Panc1 (cell line): ENCODE results near the gene TUBB2B. TPM values are rescaled to one million over a fixed set of nuclear protein-coding genes. Genes with fewer than 3 reads are reported as not detected.
A peak's percentile ranks its signal among the peaks of the same experiment; 100 is the strongest.

Experiments used
- ATAC-seq: fragments of 200-7000 bp; cut with Tn5 transposase; 2 replicates; pipeline ENCODE4 v1.9.1; 2020; ENCODE audit warnings: mild to moderate bottlenecking, moderate library complexity
- BruUV-seq: library from RNA; stranded (reverse); fragments of 400-500 nt; replicated peaks from 2 replicates; lab custom pipeline; 2021; lab: Mats Ljungman, UMichigan
- CTCF ChIA-PET: fragments of 300-600 bp; sonication (Branson Sonifier 250); formaldehyde crosslinking; loops from one replicate; lab custom pipeline; 2022; ENCODE audit warnings: antibody characterized with exemption; lab: Charles Lee
- POLR2A ChIA-PET: fragments of 300-600 bp; sonication (Branson Sonifier 250); formaldehyde crosslinking; loops from one replicate; lab custom pipeline; 2022; ENCODE audit warnings: antibody characterized with exemption; lab: Charles Lee
- DNase-seq: peaks from one replicate; pipeline ENCODE4 v3.0.0-alpha.2; 2010; ENCODE audit warnings: low read depth, low spot score
- H3K27ac ChIP-seq: 2 replicates; pipeline ENCODE4 v1.5.1; 2011; ENCODE audit warnings: mild to moderate bottlenecking, low read length, inconsistent platforms
- H3K27me3 ChIP-seq: fragments of 200-500 bp; sonication (Bioruptor generic); 2 replicates; pipeline ENCODE4 v1.6.0; 2014; ENCODE audit warnings: low read length, inconsistent platforms; ENCODE audit not compliant: control insufficient read depth, insufficient read depth
- H3K36me3 ChIP-seq: fragments of 200-500 bp; sonication (Bioruptor generic); 2 replicates; pipeline ENCODE4 v1.5.1; 2014; ENCODE audit warnings: inconsistent platforms, mild to moderate bottlenecking, low read length, moderate library complexity; ENCODE audit not compliant: control insufficient read depth, insufficient read depth
- H3K4me1 ChIP-seq: 2 replicates; pipeline ENCODE4 v1.5.1; 2011; ENCODE audit warnings: inconsistent platforms, mild to moderate bottlenecking, low read length, moderate library complexity; ENCODE audit not compliant: control insufficient read depth, insufficient read depth
- H3K4me3 ChIP-seq, 2 experiments: 2 replicates each; pipeline ENCODE4 v1.5.1; 2011 to 2012; ENCODE audit warnings: low read depth in 2 of 2, low read length in 2 of 2, mild to moderate bottlenecking in 2 of 2, inconsistent platforms in 1 of 2, moderate library complexity in 1 of 2
- H3K9me3 ChIP-seq: fragments of 200-500 bp; sonication (Bioruptor generic); 2 replicates; pipeline ENCODE4 v1.5.1; 2014; ENCODE audit warnings: low read depth, mild to moderate bottlenecking, inconsistent platforms, low read length, moderate library complexity; ENCODE audit not compliant: control insufficient read depth, insufficient read depth
- POLR2AphosphoS5 ChIP-seq: IDR thresholded peaks from 2 replicates; pipeline ENCODE4 v1.6.1; 2012; ENCODE audit warnings: mild to moderate bottlenecking, low read depth, low read length, moderate library complexity
- SIN3A ChIP-seq: IDR thresholded peaks from 2 replicates; pipeline ENCODE4 v1.6.1; 2012; ENCODE audit warnings: low read depth, mild to moderate bottlenecking, low read length, moderate library complexity, borderline replicate concordance; ENCODE audit not compliant: insufficient read depth
- TCF7L2 ChIP-seq: IDR thresholded peaks from 2 replicates; pipeline ENCODE4 v1.6.1; 2011; ENCODE audit warnings: mild to moderate bottlenecking, low read depth, low read length, inconsistent platforms
- in situ Hi-C: cut with HindIII; loops from 2 replicates; pipeline ENCODE4 v1.10.0; 2016; ENCODE audit warnings: low sequenced_read_pairs, low pct_unique_long_range_greater_than_20kb
- intact Hi-C: fragments of 100-400 bp; cut with micrococcal nuclease; formaldehyde crosslinking; loops from one replicate; pipeline ENCODE4 v1.10.0; 2022; ENCODE audit not compliant: unreplicated experiment
- total RNA-seq: library from RNA; stranded (reverse); gene quantifications from one replicate; pipeline ENCODE4 v1.2.1, GENCODE V29; 2021; ENCODE audit not compliant: unreplicated experiment
- TF ChIP-seq, protein P1 (sequence below): fragments of 450-650 bp; IDR thresholded peaks from 2 replicates; pipeline ENCODE4 v1.5.1; 2017; ENCODE audit warnings: mild to moderate bottlenecking
- TF ChIP-seq, protein P2 (sequence below), 2 experiments: IDR thresholded peaks; 2 replicates each; pipeline ENCODE4 v1.6.1; 2011 to 2012; ENCODE audit warnings: low read depth in 2 of 2, control low read depth in 1 of 2, low read length in 1 of 2, mild to moderate bottlenecking in 1 of 2, moderate library complexity in 1 of 2; ENCODE audit not compliant: insufficient read depth in 1 of 2

The TUBB2B gene
- total RNA-seq, 1 experiment from 2014 or later: 22.7 TPM

DNA sequence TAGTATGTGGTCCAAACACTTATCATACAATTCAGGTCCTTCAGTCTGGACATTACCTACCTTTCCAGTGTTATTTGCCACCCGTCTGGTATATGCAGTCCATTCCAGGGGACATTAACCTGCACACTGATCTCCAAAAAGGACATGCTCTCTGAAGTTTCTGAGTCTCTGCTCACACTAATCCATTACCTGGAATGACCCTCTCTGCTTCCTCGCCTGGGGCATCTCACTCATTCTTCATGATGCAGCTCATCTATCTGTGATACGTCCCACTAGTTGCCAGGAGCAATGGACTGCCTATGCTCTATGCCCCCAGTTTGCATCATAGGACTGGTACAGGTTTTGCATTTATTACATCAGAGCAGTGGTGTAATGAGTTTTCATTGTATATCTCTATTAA, 5.9 kb upstream of the TUBB2B start:
- H3K27ac ChIP-seq: no peak overlapping the region
- no peaks in the 10 kb centered on the region for H3K36me3 ChIP-seq
- ChIA-PET POLR2A (no interaction called here), CTCF (no interaction called here)
- in situ Hi-C loops: no loop called here
- H3K4me1 ChIP-seq: peaks cover 9% of the 10 kb centered on the region
- H3K27me3 ChIP-seq: peaks cover 6% of the 10 kb centered on the region
- no peak for DNase-seq
- no TSS peak for BruUV-seq
- no peaks in the 10 kb centered on the region for H3K9me3 ChIP-seq
- ATAC-seq: no peak
- TF ChIP-seq, protein P1, sequence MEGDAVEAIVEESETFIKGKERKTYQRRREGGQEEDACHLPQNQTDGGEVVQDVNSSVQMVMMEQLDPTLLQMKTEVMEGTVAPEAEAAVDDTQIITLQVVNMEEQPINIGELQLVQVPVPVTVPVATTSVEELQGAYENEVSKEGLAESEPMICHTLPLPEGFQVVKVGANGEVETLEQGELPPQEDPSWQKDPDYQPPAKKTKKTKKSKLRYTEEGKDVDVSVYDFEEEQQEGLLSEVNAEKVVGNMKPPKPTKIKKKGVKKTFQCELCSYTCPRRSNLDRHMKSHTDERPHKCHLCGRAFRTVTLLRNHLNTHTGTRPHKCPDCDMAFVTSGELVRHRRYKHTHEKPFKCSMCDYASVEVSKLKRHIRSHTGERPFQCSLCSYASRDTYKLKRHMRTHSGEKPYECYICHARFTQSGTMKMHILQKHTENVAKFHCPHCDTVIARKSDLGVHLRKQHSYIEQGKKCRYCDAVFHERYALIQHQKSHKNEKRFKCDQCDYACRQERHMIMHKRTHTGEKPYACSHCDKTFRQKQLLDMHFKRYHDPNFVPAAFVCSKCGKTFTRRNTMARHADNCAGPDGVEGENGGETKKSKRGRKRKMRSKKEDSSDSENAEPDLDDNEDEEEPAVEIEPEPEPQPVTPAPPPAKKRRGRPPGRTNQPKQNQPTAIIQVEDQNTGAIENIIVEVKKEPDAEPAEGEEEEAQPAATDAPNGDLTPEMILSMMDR: no peak
- no peak for TF ChIP-seq POLR2AphosphoS5
- TF ChIP-seq, protein P2, sequence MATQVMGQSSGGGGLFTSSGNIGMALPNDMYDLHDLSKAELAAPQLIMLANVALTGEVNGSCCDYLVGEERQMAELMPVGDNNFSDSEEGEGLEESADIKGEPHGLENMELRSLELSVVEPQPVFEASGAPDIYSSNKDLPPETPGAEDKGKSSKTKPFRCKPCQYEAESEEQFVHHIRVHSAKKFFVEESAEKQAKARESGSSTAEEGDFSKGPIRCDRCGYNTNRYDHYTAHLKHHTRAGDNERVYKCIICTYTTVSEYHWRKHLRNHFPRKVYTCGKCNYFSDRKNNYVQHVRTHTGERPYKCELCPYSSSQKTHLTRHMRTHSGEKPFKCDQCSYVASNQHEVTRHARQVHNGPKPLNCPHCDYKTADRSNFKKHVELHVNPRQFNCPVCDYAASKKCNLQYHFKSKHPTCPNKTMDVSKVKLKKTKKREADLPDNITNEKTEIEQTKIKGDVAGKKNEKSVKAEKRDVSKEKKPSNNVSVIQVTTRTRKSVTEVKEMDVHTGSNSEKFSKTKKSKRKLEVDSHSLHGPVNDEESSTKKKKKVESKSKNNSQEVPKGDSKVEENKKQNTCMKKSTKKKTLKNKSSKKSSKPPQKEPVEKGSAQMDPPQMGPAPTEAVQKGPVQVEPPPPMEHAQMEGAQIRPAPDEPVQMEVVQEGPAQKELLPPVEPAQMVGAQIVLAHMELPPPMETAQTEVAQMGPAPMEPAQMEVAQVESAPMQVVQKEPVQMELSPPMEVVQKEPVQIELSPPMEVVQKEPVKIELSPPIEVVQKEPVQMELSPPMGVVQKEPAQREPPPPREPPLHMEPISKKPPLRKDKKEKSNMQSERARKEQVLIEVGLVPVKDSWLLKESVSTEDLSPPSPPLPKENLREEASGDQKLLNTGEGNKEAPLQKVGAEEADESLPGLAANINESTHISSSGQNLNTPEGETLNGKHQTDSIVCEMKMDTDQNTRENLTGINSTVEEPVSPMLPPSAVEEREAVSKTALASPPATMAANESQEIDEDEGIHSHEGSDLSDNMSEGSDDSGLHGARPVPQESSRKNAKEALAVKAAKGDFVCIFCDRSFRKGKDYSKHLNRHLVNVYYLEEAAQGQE (IDR thresholded peaks at IDR 0.05; ENCODE audit: insufficient read depth in 1 of 2, low read depth in 2 of 2, low read length in 1 of 2): no peak
- no peak for TF ChIP-seq TCF7L2
- no peak for TF ChIP-seq SIN3A
- H3K4me3 ChIP-seq: no peak overlapping the region
- intact Hi-C loops: loop anchor here (10.0 kb wide), 1 partner anchor 69 kb away; no protein-coding TSS in a partner anchor

DNA sequence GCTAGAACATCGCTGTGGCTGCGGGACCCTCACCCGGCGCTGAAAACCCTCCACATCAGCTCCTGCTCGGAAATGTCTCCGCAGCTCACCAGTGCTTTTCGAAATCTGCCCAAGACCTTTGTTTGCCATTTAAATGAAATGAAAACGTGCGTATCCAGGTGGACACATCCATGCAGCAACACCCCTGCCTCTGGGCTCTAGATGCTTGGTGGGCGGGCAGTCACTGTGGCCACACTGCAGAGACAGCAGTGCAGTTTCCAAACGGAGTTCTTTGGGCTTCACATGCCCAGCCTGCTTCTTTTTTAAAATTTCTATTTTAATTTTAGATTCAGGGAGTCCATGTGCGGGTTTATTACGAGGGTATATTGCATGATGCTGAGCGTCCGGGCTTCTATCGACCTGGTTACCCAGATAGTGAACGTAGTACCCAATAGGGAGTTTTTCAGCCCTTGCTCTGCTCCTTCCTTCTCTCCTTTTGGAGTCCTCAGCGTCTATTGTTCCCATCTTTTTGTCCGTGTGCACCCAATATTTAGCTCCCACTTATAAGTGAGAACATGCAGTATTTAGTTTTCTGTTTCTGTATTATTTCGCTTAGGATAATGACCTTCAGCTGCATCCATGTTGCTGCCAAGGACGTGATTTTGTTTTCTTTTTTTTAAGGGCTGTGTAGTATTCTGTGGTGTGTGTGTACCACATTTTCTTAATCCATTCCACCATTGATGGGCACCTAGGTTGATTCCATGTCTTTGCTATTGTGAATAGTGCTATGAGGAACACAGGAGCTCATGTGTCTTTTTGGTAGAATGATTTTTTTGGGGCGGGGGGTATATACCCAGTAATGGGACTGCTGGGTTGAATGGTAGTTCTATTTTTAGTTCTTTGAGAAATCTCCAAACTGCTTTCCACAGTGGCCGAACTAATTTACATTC, 4.8 kb upstream of the TUBB2B start:
- intact Hi-C loops (loop anchor here (10.0 kb wide), 1 partner anchor 67 kb away; no protein-coding TSS in a partner anchor), in situ Hi-C loops (no loop called here)
- Histone ChIP-seq H3K27ac (no peak overlapping the region), H3K4me3 (peak overlapping the region; percentile 61 to 78), H3K27me3 (peaks cover 6% of the 10 kb centered on the region), H3K4me1 (peaks cover 9% of the 10 kb centered on the region), H3K36me3 (no peaks in the 10 kb centered on the region), H3K9me3 (no peaks in the 10 kb centered on the region)
- BruUV-seq: no TSS peak
- ATAC-seq (no peak), DNase-seq (no peak)
- POLR2A ChIA-PET: no interaction called here
- CTCF ChIA-PET: no interaction called here
- TF ChIP-seq SIN3A (no peak), TCF7L2 (no peak)
